Mesenchymal stem cell (in vitro differentiated cells and primary cell): Measurements from ENCODE around the gene MBD3L3.

ENCODE experiments used
- DNase-seq: peaks from one replicate; pipeline ENCODE4 v3.0.0-alpha.2; 2013
- H2AFZ ChIP-seq: one replicate; pipeline ENCODE4 v1.6.1; 2013; ENCODE audit warnings: low read depth, mild to moderate bottlenecking, control low read depth, inconsistent platforms, low read length, moderate library complexity
- H2AK5ac ChIP-seq: 2 replicates; pipeline ENCODE4 v1.6.1; 2013; ENCODE audit warnings: low read length, moderate library complexity, mild to moderate bottlenecking, inconsistent platforms; ENCODE audit not compliant: severe bottlenecking
- H2BK120ac ChIP-seq: one replicate; pipeline ENCODE4 v1.6.1; 2013; ENCODE audit warnings: low read depth, mild to moderate bottlenecking, inconsistent platforms, low read length, moderate library complexity
- H2BK12ac ChIP-seq, 2 experiments: one replicate each; pipeline ENCODE4 v1.6.1; 2013; ENCODE audit warnings: inconsistent platforms in 2 of 2, low read length in 2 of 2, mild to moderate bottlenecking in 2 of 2, moderate library complexity in 2 of 2, control low read depth in 1 of 2
- H2BK15ac ChIP-seq: one replicate; pipeline ENCODE4 v1.6.1; 2013; ENCODE audit warnings: mild to moderate bottlenecking, low read depth, inconsistent platforms; ENCODE audit not compliant: poor library complexity, severe bottlenecking
- H2BK5ac ChIP-seq: 2 replicates; pipeline ENCODE4 v1.6.1; 2013; ENCODE audit warnings: low read depth, mild to moderate bottlenecking, low read length, control low read depth, inconsistent platforms; ENCODE audit not compliant: poor library complexity, severe bottlenecking
- H3K14ac ChIP-seq, 2 experiments: one replicate each; pipeline ENCODE4 v1.6.1; 2013; ENCODE audit warnings: inconsistent platforms in 2 of 2, low read length in 2 of 2, control low read depth in 1 of 2, mild to moderate bottlenecking in 1 of 2, moderate library complexity in 1 of 2
- H3K18ac ChIP-seq, 2 experiments: one replicate each; pipeline ENCODE4 v1.6.1; 2013; ENCODE audit warnings: inconsistent platforms in 2 of 2, low read length in 2 of 2, control low read depth in 1 of 2, low read depth in 1 of 2, mild to moderate bottlenecking in 1 of 2
- H3K23ac ChIP-seq, 2 experiments: one replicate each; pipeline ENCODE4 v1.6.1; 2013; ENCODE audit warnings: inconsistent platforms in 2 of 2, low read length in 2 of 2, mild to moderate bottlenecking in 2 of 2, moderate library complexity in 2 of 2, control low read depth in 1 of 2
- H3K27ac ChIP-seq: 2 replicates; pipeline ENCODE4 v1.5.1; 2013; ENCODE audit warnings: mild to moderate bottlenecking, moderate library complexity, low read length, control low read depth, inconsistent platforms; ENCODE audit not compliant: poor library complexity, severe bottlenecking
- H3K27me3 ChIP-seq, 2 experiments: 2 replicates each; pipeline versions ENCODE4 v1.6.1 to v1.7.0; 2013; ENCODE audit warnings: low read length in 2 of 2, mild to moderate bottlenecking in 2 of 2, moderate library complexity in 2 of 2, control low read depth in 1 of 2, inconsistent platforms in 1 of 2; ENCODE audit not compliant: control insufficient read depth in 1 of 2, insufficient read depth in 1 of 2
- H3K36me3 ChIP-seq, 2 experiments: 2 replicates each; pipeline versions ENCODE4 v1.6.1 to v1.7.0; 2013; ENCODE audit warnings: low read length in 2 of 2, control low read depth in 1 of 2, inconsistent platforms in 1 of 2, low read depth in 1 of 2, mild to moderate bottlenecking in 1 of 2; ENCODE audit not compliant: insufficient read depth in 2 of 2, control insufficient read depth in 1 of 2
- H3K4ac ChIP-seq, 2 experiments: one replicate each; pipeline ENCODE4 v1.6.1; 2013; ENCODE audit warnings: inconsistent platforms in 2 of 2, low read length in 2 of 2, mild to moderate bottlenecking in 2 of 2, moderate library complexity in 2 of 2, control low read depth in 1 of 2, low read depth in 1 of 2
- H3K4me1 ChIP-seq: 2 replicates; pipeline ENCODE4 v1.6.1; 2013; ENCODE audit warnings: low read depth, low read length, control low read depth; ENCODE audit not compliant: control insufficient read depth, insufficient read depth
- H3K4me2 ChIP-seq: 2 replicates; pipeline ENCODE4 v1.6.1; 2013; ENCODE audit warnings: low read length, mild to moderate bottlenecking, inconsistent platforms; ENCODE audit not compliant: poor library complexity, severe bottlenecking
- H3K4me3 ChIP-seq, 2 experiments: 2 replicates each; pipeline versions ENCODE4 v1.5.1 to v1.7.0; 2013; ENCODE audit warnings: low read length in 2 of 2, mild to moderate bottlenecking in 2 of 2, control low read depth in 1 of 2, low read depth in 1 of 2; ENCODE audit not compliant: insufficient read depth in 1 of 2
- H3K79me1 ChIP-seq: replicated peaks from 2 replicates; pipeline ENCODE4 v1.6.1; 2013; ENCODE audit warnings: mild to moderate bottlenecking, control low read depth, low read length, inconsistent platforms; ENCODE audit not compliant: poor library complexity, severe bottlenecking
- H3K9ac ChIP-seq: 2 replicates; pipeline ENCODE4 v1.7.0; 2013; ENCODE audit warnings: mild to moderate bottlenecking, low read length, moderate library complexity
- H3K9me3 ChIP-seq: 2 replicates; pipeline ENCODE4 v1.7.0; 2013; ENCODE audit warnings: mild to moderate bottlenecking, low read length; ENCODE audit not compliant: control insufficient read depth
- H4K8ac ChIP-seq: one replicate; pipeline ENCODE4 v1.6.1; 2013; ENCODE audit warnings: inconsistent platforms, mild to moderate bottlenecking, low read length, moderate library complexity
- H4K91ac ChIP-seq: one replicate; pipeline ENCODE4 v1.6.1; 2013; ENCODE audit warnings: mild to moderate bottlenecking, low read length, inconsistent platforms
- WGBS: methylation state at CpG from one replicate; pipeline ENCODE4 v1.1.7; 2013; ENCODE audit warnings: mixed read lengths; 5-methylcytosine and 5-hydroxymethylcytosine counted together

MBD3L3 gene

DNA sequence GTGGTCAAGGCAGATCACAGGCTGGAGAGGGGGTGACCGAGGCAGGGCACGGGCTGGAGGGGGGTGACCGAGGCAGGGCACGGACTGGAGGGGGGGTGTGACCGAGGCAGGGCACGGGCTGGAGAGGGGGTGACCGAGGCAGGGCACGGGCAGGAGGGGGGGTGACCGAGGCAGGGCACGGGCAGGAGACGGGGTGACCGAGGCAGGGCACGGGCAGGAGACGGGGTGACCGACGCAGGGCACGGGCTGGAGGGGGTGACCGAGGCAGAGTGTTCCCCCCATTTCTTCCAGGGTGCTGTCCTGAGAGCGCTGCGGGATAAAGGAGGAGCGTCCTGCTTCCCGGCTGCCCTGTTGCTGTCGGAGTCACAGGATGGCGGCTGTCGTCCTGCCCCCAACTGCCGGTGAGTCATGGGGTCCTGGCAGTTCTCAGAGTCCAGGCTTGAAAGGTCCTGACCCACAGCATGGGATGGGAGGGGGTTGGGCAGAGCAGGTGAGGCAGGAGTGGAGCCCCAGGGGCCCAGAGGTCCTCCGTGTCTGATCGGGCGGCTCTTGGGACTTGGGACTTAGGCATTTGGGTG is 16.3 kb upstream of the MBD3L3 start:
- Histone ChIP-seq H2BK120ac (no peak overlapping the region), H3K9ac (no peak overlapping the region), H2AK5ac (no peak overlapping the region), H3K18ac (no peak overlapping the region), H2BK5ac (no peak overlapping the region), H3K27me3 (no peaks in the 10 kb centered on the region), H3K79me1 (peaks cover 34% of the 10 kb centered on the region), H2AFZ (no peak overlapping the region), H2BK12ac (no peak overlapping the region), H2BK15ac (no peak overlapping the region), H3K36me3 (peaks cover 68 to 85% of the 10 kb centered on the region in 2 experiments), H3K4me3 (no peak overlapping the region), H4K91ac (peak overlapping the region; percentile 39), H3K14ac (no peak overlapping the region), H3K4me2 (no peak overlapping the region), H3K4me1 (peaks cover 2% of the 10 kb centered on the region), H3K9me3 (peaks cover 78% of the 10 kb centered on the region), H3K27ac (no peak overlapping the region), H3K23ac (no peak overlapping the region), H3K4ac (no peak overlapping the region), H4K8ac (no peak overlapping the region)
- 99% methylated on average over 28 of the region's 29 CpGs for WGBS
- DNase-seq: no peak

- Histone ChIP-seq H3K9me3 (peaks cover 56% of the 10 kb centered on the region), H3K36me3 (peaks cover 59 to 63% of the 10 kb centered on the region in 2 experiments), H3K18ac (no peak overlapping the region), H3K9ac (no peak overlapping the region), H2AK5ac (no peak overlapping the region), H3K79me1 (peaks cover 34% of the 10 kb centered on the region), H2BK120ac (no peak overlapping the region), H3K23ac (no peak overlapping the region), H3K27me3 (no peaks in the 10 kb centered on the region), H3K4me2 (no peak overlapping the region), H2AFZ (no peak overlapping the region), H3K4me3 (peak overlapping the region in 1 of 2 experiments; percentile 41), H4K8ac (peak overlapping the region; percentile 69), H2BK12ac (no peak overlapping the region), H3K14ac (no peak overlapping the region), H2BK15ac (no peak overlapping the region), H2BK5ac (no peak overlapping the region), H3K27ac (no peak overlapping the region), H3K4ac (no peak overlapping the region), H4K91ac (peak overlapping the region; percentile 39), H3K4me1 (peaks cover 2% of the 10 kb centered on the region)
- WGBS: 95% methylated on average over 6 of the region's 6 CpGs
- no peak for DNase-seq
Observed at GRCh38 chr19:7072541-7072940, 14.1 kb upstream of the MBD3L3 start.

- peak overlapping the region; percentile 73 for H3K4me2 ChIP-seq
- no peak overlapping the region for H3K23ac ChIP-seq
- H2AK5ac ChIP-seq: no peak overlapping the region
- no peak overlapping the region for H2BK12ac ChIP-seq
- H2BK120ac ChIP-seq: no peak overlapping the region
- H3K27me3 ChIP-seq: no peaks in the 10 kb centered on the region
- H3K4me1 ChIP-seq: peaks cover 2% of the 10 kb centered on the region
- no peak for DNase-seq
- peak overlapping the region; percentile 48 for H2BK15ac ChIP-seq
- H4K8ac ChIP-seq: peak overlapping the region; percentile 96
- 0% methylated on average over 9 of the region's 12 CpGs for WGBS
- H3K9ac ChIP-seq: peak overlapping the region; percentile 94
- H3K79me1 ChIP-seq: peaks cover 28% of the 10 kb centered on the region
- peak overlapping the region; percentile 90 to 95 for H3K4me3 ChIP-seq
- H3K18ac ChIP-seq: peak overlapping the region; percentile 79 to 93
- peak overlapping the region in 1 of 2 experiments; percentile 47 for H3K14ac ChIP-seq
- H3K36me3 ChIP-seq: peaks cover 34 to 37% of the 10 kb centered on the region in 2 experiments
- H2AFZ ChIP-seq: peak overlapping the region; percentile 62
- H3K27ac ChIP-seq: peak overlapping the region; percentile 85
- H4K91ac ChIP-seq: peak overlapping the region; percentile 56
- H3K4ac ChIP-seq: peak overlapping the region; percentile 64 to 83
- H2BK5ac ChIP-seq: no peak overlapping the region
- H3K9me3 ChIP-seq: peaks cover 29% of the 10 kb centered on the region
Observed at GRCh38 chr19:7069904-7070226, 11.4 kb upstream of the MBD3L3 start.

DNA sequence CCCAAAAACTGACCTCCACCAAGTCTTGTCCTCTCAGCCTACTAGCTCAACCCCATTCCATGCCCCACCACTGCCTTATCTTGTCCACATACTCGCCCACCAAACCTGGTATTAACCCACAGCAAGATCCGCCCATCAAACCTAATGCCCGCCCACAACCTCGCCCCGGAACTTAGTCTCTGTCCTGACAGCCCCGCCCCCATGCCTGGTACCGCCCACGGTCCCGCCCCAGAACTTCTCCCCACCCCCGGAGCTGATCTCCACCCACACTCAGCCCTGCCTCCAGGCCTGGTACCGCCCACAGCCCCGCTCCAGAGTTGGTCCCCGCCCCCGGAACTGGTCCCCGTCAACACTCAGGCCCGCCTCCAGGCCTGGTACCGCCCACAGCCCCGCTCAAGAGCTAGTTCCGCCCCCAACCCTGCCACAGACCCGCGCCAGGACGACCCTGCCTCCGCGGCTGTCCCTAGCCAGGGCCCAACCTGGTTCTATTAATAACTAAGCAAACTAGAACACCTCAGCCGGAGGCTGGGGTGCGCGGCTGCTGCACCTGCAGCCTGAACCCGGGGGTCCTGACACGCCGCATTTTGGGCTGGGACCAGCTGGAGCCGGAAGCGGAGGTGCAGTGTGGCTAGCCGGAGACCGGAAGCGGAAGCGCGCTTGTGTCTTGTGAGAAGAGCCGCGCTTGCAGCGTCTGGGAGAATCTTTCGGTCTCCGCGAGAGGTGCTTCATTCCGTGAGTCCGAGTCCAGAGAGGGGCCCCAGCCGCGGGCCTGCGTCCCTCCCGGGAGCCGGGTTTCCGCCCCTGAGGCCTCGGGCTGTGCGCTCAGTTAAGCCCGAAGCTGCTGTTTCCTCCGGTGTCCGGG is 10.8 kb upstream of the MBD3L3 start, which contains the start of gene ZNF557:
Gene ZNF557, plus strand, starts transcription at position 662 of the 862 bp plus-strand sequence. CDS start 5,372 bp downstream, outside the sequence.
- Histone ChIP-seq H2AK5ac (no peak within 1 kb of the TSS), H2BK120ac (peak within 1 kb of the TSS; percentile 94), H3K36me3 (peaks cover 28 to 33% of the 10 kb centered on the region in 2 experiments), H3K4me1 (peaks cover 2% of the 10 kb centered on the region), H2BK5ac (peak within 1 kb of the TSS; percentile 92), H3K4me3 (peak within 1 kb of the TSS; percentile 90 to 95), H3K23ac (no peak within 1 kb of the TSS), H3K4ac (peak within 1 kb of the TSS; percentile 64 to 83), H3K27ac (peak within 1 kb of the TSS; percentile 85), H3K18ac (peak within 1 kb of the TSS; percentile 79 to 100), H2AFZ (peak within 1 kb of the TSS; percentile 79), H4K91ac (peak within 1 kb of the TSS; percentile 98), H2BK12ac (no peak within 1 kb of the TSS), H2BK15ac (peak within 1 kb of the TSS; percentile 100), H3K79me1 (peaks cover 25% of the 10 kb centered on the region), H3K9ac (peak within 1 kb of the TSS; percentile 94), H4K8ac (peak within 1 kb of the TSS; percentile 99), H3K9me3 (peaks cover 26% of the 10 kb centered on the region), H3K27me3 (no peaks in the 10 kb centered on the region), H3K4me2 (peak within 1 kb of the TSS; percentile 73), H3K14ac (peak within 1 kb of the TSS in 1 of 2 experiments; percentile 47)
- peak; percentile 98 for DNase-seq
- 2% methylated on average over 51 of the region's 56 CpGs for WGBS
